Measurements from ENCODE around the gene SCN1B. TPM values are rescaled to one million over a fixed set of nuclear protein-coding genes. Genes with fewer than 3 reads are reported as not detected.

The SCN1B gene
- total and polyA plus RNA-seq, 2 of the 13 experiments (the other 11 are each of a cell fraction or from before 2014, with no cell fraction given), result 2.7 to 20.1 TPM

DNA sequence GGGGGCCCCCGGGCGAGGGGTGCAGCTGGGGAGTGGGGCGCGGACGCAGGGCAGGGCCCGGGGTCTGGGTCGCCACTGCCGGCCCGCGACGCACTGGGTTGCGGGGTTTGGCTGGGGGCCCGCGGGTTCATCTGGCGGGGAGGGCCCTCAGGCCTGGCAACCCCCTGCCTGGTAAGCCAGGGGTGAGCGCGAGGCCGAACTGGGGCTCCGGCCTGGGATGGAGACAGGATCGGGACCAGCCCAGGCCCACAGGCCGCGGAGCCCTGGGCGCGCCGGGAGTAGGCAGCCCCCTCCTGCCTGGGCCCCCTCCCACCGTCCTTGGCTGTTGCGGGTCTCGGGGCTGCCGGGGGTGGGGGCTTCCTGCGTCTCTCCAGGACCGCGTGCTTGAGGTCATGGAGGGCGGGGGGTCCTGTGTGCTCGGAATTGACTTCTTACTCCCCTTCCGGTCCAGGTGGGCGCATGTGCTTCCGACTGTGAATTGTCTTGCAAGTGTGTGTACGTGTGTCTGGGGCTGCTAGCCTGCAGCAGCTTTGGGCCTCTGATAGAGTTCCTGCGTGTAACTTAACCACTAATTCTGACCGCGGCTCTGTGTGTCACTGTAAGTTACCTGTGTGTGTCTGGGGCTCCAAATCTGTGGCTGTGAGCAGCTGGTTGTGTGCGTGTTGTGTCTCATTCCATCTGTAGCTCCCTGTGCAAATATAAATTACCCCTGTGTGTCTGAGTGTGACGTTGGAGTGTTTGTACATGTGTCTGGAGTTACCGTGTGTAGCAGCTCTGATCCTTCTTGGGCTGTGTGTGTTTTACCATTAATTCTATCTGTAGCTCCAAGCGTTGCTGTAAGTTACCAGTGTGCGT lies 29.4 kb upstream of the SCN1B start:
- no peaks in the 10 kb centered on the region; a peak in 1 of 5 replicates for H3K27me3 ChIP-seq (ENCODE audit: control insufficient read depth in 1 of 2, insufficient read depth in 2 of 2, low read length in 2 of 2)
- H2AFZ ChIP-seq (ENCODE audit: low read length), result no peak overlapping the region
- H3K4me2 ChIP-seq (ENCODE audit: low read depth, low read length), result peak overlapping the region; percentile 79
- BruUV-seq (replicated peaks), result TSS peak; percentile 41
- in situ Hi-C loops (cut with HindIII; ENCODE audit: extremely low pct_ligation_motif_present, low pct_unique_long_range_greater_than_20kb) (no loop called here), intact Hi-C loops (cut with micrococcal nuclease; ENCODE audit: unreplicated experiment) (no loop called here)
- ATAC-seq, result no peak
- H3K36me3 ChIP-seq (replicated peaks in 1 of 2; ENCODE audit: control insufficient read depth in 1 of 2, insufficient read depth in 2 of 2, low read length in 2 of 2), result peaks cover 3 to 4% of the 10 kb centered on the region in 2 experiments; a peak in 4 of 5 replicates
- H3K9ac ChIP-seq (ENCODE audit: insufficient read depth, low read depth, low read length), result peak overlapping the region; percentile 88
- peak overlapping the region; percentile 81 to 86 (median 81) for H3K4me3 ChIP-seq (replicated peaks in 1 of 3; ENCODE audit: insufficient read depth in 1 of 3, low read depth in 2 of 3, low read length in 3 of 3)
- H3K27ac ChIP-seq (ENCODE audit: extremely low read length, insufficient read depth, low read length), result peak overlapping the region; percentile 74
- CTCF ChIA-PET (ENCODE audit: low intra/inter-chr PET ratio, low total read pairs), result interaction anchor here (1.1 kb wide), 1 partner anchor 12 kb away, joined by 3 read pairs; no protein-coding TSS in a partner anchor
- WGBS (ENCODE audit: low lambda C conversion rate), result 9% methylated on average over 6 of the region's 46 CpGs
- peak; percentile 36 for FAIRE-seq
- H3K4me1 ChIP-seq (ENCODE audit: insufficient read depth, low read length), result peaks cover 81% of the 10 kb centered on the region
- peaks cover 50% of the 10 kb centered on the region for H3K79me2 ChIP-seq (ENCODE audit: insufficient read depth, low read length)
- H4K20me1 ChIP-seq (ENCODE audit: insufficient read depth, low read length), result peaks cover 39% of the 10 kb centered on the region
- POLR2A ChIA-PET, result interaction anchor here (2.6 kb wide), 1 partner anchor 42 kb away, joined by 9 read pairs; no protein-coding TSS in a partner anchor
- DNase-seq (ENCODE audit: low spot score), result peak; percentile 59
- no peaks in the 10 kb centered on the region for H3K9me3 ChIP-seq (ENCODE audit: low read length)
- TF ChIP-seq PHF8 (CRISPR knock-in tag; IDR thresholded peaks at IDR 0.05) (peak; percentile 53; the same call in 1 of the 2 replicates), ZSCAN9 (CRISPR knock-in tag; IDR thresholded peaks at IDR 0.05; ENCODE audit: borderline replicate concordance) (0 out of 2 replicates have a peak, but pooled peaks have one; percentile 20), SAP130 (CRISPR knock-in tag; IDR thresholded peaks at IDR 0.05; ENCODE audit: low read depth) (peak; percentile 57), ZNF746 (CRISPR knock-in tag; IDR thresholded peaks at IDR 0.05) (no peak), GABPB1 (CRISPR knock-in tag; IDR thresholded peaks at IDR 0.05) (peak; percentile 70), ZNF772 (CRISPR knock-in tag; IDR thresholded peaks at IDR 0.05) (0 out of 2 replicates have a peak, but pooled peaks have one; percentile 46), XBP1 (CRISPR knock-in tag; IDR thresholded peaks at IDR 0.05) (no peak)
- TF ChIP-seq, protein P1, sequence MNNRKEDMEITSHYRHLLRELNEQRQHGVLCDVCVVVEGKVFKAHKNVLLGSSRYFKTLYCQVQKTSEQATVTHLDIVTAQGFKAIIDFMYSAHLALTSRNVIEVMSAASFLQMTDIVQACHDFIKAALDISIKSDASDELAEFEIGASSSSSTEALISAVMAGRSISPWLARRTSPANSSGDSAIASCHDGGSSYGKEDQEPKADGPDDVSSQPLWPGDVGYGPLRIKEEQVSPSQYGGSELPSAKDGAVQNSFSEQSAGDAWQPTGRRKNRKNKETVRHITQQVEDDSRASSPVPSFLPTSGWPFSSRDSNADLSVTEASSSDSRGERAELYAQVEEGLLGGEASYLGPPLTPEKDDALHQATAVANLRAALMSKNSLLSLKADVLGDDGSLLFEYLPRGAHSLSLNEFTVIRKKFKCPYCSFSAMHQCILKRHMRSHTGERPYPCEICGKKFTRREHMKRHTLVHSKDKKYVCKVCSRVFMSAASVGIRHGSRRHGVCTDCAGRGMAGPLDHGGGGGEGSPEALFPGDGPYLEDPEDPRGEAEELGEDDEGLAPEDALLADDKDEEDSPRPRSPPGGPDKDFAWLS (CRISPR knock-in tag; IDR thresholded peaks at IDR 0.05; ENCODE audit: borderline replicate concordance), result no peak
- TF ChIP-seq, protein P2, sequence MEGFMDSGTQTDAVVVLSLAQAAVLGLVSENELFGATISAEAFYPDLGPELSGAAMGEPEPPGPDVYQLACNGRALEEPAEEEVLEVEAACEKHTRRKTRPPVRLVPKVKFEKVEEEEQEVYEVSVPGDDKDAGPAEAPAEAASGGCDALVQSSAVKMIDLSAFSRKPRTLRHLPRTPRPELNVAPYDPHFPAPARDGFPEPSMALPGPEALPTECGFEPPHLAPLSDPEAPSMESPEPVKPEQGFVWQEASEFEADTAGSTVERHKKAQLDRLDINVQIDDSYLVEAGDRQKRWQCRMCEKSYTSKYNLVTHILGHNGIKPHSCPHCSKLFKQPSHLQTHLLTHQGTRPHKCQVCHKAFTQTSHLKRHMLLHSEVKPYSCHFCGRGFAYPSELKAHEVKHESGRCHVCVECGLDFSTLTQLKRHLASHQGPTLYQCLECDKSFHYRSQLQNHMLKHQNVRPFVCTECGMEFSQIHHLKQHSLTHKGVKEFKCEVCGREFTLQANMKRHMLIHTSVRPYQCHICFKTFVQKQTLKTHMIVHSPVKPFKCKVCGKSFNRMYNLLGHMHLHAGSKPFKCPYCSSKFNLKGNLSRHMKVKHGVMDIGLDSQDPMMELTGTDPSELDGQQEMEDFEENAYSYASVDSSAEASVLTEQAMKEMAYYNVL (CRISPR knock-in tag; IDR thresholded peaks at IDR 0.05; ENCODE audit: borderline replicate concordance), result 0 out of 2 replicates have a peak, but pooled peaks have one; percentile 15
- TF ChIP-seq, protein P3, sequence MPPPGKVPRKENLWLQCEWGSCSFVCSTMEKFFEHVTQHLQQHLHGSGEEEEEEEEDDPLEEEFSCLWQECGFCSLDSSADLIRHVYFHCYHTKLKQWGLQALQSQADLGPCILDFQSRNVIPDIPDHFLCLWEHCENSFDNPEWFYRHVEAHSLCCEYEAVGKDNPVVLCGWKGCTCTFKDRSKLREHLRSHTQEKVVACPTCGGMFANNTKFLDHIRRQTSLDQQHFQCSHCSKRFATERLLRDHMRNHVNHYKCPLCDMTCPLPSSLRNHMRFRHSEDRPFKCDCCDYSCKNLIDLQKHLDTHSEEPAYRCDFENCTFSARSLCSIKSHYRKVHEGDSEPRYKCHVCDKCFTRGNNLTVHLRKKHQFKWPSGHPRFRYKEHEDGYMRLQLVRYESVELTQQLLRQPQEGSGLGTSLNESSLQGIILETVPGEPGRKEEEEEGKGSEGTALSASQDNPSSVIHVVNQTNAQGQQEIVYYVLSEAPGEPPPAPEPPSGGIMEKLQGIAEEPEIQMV (CRISPR knock-in tag; IDR thresholded peaks at IDR 0.05; ENCODE audit: low read depth), result no peak
- TF ChIP-seq, protein P4, sequence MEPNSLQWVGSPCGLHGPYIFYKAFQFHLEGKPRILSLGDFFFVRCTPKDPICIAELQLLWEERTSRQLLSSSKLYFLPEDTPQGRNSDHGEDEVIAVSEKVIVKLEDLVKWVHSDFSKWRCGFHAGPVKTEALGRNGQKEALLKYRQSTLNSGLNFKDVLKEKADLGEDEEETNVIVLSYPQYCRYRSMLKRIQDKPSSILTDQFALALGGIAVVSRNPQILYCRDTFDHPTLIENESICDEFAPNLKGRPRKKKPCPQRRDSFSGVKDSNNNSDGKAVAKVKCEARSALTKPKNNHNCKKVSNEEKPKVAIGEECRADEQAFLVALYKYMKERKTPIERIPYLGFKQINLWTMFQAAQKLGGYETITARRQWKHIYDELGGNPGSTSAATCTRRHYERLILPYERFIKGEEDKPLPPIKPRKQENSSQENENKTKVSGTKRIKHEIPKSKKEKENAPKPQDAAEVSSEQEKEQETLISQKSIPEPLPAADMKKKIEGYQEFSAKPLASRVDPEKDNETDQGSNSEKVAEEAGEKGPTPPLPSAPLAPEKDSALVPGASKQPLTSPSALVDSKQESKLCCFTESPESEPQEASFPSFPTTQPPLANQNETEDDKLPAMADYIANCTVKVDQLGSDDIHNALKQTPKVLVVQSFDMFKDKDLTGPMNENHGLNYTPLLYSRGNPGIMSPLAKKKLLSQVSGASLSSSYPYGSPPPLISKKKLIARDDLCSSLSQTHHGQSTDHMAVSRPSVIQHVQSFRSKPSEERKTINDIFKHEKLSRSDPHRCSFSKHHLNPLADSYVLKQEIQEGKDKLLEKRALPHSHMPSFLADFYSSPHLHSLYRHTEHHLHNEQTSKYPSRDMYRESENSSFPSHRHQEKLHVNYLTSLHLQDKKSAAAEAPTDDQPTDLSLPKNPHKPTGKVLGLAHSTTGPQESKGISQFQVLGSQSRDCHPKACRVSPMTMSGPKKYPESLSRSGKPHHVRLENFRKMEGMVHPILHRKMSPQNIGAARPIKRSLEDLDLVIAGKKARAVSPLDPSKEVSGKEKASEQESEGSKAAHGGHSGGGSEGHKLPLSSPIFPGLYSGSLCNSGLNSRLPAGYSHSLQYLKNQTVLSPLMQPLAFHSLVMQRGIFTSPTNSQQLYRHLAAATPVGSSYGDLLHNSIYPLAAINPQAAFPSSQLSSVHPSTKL (CRISPR knock-in tag; IDR thresholded peaks at IDR 0.05), result 0 out of 2 replicates have a peak, but pooled peaks have one; percentile 12
